Measurements from ENCODE around the gene WSCD2.

The WSCD2 gene

DNA sequence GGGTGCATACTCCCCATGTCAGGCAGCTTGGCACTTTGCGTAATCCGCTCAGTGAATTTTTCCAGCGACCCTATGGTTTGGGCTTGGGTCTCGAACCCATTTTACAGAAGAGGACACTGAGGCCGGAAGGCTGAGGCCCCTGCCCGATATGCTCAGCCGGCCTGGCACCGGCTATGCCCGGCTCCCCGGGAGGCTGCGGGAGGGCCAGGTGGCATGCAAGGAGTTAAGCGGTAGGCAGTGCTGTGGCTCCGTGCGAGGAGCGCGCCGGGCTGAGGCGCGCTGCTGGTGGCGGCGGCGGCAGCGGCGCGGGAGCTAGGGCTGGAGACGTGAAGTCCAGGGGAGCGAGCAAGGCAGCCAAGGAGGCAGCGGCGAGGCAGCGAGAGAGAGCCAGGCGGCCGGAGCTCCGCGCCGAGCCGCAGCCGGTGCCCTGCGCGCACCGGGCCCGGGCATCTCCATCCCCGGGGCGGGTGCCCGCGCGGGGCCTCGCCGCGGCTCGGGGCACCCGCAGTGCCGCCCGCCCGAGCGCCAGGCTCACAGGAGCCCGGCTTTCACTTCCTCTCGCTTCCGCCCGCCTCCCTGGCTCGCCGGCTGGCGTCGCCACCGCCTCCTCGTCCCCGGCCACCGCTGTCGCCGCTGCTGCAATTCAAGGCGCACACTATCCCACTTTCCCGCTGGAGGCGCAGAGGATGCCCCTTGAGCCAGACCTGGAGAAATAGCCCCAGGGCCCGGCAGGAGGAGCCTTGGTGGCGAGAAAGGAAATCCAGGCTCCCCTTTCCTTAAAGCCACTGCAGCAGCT, at the start of gene WSCD2:
TSS of gene WSCD2 (plus strand) at position 272 of the 796 bp plus-strand sequence. CDS start 66,545 bp downstream, outside the sequence.
- DNase-seq, result peak in 1 of 2 donors; percentile 8

DNA sequence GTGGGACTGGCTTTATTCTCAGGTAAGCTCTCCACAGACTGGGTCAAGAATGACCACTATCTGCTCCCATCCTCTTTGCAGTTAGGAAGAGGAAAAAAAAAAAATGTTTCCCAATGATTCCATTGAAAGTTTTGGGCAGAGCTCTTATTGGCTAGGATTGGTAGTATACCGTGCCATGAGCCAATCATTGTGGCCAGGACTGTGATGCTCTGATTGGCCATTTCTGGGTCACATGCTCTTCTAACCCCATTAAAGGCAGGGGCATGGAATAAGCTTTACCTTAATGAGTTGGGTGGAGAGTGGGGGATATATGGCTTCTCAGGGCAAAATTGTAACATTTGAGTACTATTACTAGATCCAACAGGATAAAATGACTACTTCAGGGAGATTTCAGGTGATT, 49.4 kb upstream of the WSCD2 start:
- DNase-seq, result no peak

DNA sequence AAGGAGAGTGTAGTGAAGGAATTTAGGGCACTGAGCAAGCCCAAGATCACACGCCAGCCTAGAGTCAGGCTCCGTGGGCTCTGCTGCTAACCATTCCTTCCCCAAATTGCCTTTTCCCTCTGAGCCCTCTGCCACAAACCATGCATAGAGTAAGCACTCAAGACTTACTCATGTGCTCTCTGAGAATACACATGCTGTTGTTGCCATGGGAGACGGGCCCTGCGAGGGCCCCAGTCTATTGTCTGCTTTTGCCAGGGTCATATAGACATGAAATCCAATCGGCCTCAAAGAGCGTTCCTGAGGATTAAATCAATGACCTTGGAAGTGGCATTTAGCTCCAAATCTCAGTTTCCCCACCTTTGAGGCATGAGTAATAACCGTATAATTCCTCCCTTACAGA, 48.7 kb upstream of the WSCD2 start:
- DNase-seq, result no peak

DNA sequence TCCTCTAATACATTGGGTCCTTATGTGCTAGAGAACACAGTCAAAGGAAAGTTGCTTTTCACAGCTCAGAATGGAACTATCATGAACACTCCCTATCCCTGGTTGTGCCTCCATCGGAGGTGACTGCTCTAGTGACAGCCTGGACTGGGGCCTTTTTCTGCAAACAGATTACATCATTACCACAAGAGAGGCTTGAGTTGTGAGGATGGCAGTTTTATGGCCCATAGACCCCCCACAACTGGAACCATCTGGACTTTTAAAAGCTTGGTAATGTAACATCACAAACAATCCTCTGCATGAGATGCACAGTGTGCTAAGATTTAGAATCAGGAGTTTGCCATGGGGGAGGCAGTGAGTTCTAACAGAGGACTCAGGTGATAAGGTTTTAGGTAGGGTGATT, 46.6 kb upstream of the WSCD2 start:
- no peak for DNase-seq

DNA sequence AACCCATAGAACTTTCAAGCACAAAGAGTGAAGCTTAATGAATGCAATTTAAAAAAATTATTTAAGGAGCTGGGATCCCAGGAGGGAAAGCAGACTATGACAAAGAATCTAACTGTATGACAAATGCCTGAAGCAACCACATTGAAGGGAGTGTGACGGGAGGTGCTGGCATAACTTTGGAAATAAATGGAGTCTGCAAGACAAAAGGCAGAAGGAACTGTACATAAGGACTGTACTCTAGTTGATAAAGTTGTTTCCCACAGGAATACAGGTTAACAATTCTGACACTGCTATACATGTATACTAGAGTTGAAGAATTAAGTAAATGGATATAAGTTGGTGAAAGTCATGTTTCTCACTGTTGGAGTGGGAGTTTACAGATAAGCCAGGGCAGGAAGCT, 41.2 kb upstream of the WSCD2 start:
- DNase-seq, result no peak

DNA sequence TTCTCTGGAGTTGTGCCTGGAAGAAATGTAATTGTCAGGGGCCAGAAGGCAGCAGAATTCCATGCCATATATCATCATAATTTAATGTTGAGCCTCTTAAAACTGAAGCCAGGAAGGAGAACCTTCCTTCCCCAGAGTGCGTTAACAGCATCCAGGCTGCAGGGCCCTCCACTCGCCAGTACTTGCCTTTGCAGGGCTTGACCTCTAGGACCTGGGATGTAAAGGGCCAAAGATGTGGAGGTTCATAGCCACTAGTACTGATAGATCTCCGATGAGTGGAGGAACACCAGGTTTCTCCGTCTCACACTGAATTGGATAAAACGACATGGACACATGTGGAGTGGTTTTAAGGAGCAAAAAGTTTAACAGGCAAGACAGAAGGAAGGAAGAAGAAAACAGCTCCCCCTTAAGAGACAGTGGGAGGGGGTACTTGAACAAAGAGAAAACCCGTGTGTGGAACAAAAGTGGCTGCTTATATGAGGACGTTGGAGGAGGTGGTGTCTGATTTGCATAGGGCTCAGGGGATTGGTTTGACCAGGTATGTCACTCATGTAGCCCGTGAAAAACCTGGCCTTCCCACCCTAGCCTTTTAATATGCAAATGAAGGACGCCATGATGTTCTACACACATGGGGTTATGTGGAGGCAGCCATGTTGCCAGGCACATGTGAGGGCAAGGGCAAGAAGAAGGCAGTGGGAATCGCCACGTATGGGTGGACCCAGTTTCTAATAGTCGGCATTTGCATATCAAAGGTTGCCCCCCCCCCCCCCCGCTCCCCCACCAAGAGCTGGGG, 38.8 kb upstream of the WSCD2 start:
- no peak for DNase-seq

DNA sequence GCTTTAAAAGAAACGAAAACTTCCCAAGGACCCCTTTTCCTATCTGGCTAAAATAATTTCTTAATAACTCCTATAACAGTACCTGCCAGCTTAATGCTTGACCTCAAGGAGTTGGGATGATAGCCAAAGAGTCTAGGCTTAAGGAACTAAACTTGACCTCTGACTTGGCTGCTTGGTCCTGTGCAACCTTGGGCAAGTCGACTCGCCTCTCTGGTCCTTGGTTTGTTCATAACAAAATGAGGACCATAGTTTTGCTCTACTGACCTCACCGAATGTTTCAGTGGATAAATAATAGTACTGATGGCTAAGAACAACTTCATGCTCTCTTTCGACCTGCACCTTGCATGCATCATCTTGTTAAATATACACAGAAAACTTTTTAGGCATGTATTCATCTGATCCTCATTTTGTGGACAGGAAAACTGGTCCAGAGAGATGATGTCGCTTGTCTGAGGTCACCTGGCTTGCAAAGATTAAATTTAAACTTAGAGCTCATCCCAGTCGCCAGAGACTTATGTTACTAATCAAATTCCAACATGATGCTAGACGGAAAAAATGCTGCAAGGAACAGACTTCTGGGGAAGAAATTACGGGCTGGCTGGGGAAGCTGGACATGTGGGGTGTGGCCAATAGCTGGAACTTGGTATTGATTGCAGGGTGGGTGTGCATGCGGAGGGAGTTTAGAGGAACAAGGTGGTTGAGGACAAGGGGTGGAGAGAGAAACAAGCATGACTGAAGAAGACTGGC, 38.0 kb upstream of the WSCD2 start:
- no peak for DNase-seq

DNA sequence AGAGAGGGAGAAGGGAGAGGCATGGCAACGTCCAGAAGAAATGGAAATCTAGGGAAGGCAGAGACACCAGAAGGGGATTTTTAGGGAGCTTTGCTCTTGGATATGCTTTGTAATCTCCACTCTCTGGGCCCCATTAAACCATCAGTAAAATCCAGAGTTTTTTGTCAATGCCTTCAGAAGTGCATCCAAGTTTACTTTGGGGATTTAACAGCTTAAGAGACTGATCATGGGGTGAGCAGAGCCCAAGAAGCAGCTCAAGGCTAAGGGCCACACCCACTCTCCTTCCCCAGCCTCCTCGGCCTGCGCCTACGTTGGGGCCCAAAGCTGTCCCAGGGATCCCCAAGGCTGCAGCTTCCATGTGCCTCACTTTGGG, 37.4 kb upstream of the WSCD2 start:
- DNase-seq, result no peak

DNA sequence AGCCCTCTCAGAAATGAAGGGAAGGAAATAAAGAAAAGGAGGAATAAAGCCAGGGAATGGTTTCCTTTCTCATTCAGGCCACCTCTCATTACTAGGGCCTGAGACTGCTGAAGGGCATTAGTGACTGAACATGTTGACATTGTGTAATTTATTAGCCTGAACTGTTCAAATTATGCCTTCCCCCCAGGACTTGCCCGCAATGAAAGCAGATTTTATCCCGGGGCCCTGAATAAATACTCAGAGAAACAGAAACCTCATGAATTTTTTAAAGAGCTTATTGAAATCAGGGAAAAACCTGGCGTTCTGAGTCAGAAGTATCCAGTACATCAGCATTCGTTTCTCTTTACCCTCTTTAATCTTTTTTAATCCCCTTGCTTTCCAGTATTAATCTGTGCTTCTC, 35.9 kb upstream of the WSCD2 start:
- no peak for DNase-seq

DNA sequence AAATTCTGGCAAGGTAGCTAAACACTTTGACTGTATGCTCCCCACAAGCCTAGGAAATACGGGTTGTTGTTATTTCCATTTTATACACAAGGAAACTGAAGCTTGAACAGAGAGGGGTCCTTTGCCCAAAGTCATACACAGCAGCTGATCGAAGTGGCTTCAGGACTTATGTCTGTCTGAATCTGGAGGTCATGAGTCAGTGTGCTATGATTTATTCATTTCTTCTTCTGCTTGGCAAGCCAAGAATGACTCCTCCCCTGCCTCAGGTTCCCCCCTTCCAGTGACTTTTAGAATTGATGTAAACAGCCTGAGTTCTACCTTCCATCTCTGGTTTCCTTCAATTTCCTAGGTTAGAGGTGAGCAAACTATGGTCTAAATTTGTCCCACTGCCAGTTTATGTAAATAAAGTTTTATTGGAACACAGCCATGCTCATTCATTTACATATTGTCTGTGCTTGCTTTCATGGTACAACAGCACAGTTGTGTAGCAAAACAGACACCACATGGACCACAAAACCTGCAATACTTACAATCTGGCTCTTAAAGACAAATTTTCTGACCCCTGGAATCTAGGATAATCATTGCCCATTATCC, 34.9 kb upstream of the WSCD2 start:
- DNase-seq, result no peak

DNA sequence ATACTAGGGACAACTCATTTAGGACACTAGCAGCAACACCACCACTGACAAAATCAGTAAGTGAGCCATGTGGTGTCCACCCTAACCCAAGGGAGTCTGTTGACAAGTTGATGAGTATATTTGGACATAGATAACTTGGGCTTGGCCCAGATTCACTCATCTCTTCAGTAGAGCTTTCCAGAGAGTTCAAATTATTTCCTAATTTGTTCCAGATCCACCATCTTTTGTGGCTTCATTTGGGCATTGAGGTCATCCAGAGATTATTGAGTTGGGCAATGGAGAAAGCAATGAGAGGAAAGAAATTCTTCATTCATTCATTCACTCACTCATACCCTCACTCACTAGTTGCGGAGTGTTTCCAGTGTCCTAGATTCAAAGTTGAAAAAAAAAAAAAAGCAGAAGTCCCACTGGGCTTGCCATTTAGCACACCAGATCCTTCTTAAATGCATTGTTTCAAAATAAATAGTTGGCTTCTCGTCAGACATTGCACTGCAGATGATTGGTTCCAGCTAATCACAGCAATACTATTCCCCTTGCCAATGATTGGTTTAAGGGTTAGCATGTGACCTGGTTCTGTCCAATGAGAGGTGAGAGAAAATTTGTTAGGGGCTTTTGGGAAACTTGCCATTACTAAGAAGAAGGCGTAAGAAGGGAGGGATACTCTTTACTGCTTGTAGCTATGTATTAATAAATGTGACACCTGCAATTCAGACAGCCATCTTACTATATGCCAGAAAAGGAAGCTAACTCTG, 31.8 kb upstream of the WSCD2 start:
- no peak for DNase-seq

DNA sequence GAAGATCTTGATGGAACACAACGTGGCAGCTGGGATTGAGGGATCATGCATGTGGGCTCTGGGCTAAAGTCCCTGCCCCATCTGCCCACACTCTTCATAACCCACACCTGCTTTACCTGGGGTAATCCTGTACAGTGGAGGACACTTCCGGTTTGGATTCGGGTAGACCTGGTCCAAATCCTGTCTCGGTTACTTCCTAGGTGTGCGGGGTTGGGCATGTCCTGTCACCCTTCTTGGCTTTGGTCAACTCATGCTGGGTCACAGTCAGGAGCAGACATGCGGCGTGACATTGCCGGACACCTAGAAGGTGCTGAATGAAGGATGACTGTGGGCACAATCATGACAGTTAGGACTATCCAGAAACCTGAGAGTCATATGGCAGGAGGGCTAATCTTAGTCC, 30.7 kb upstream of the WSCD2 start:
- DNase-seq, result no peak

DNA sequence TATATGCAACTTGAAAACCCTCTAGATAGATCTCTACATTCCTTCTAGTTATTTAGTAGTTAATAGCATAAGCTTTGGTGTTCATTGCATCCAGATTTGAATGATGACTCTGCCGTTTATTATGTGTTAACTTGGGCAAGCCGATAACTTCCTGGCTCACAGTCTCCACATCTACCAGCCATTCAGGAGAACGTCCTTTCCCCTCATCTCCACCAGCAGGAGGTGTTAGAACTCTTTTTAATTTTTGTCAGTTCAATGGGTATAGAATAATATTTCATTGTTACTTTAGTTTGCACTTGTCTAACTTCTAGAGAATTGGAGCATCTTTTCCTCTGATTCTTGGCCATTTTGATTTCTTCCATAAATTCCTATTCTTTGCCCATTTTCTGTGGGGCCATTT, 30.0 kb upstream of the WSCD2 start:
- DNase-seq, result peak in 1 of 2 donors; percentile 33

DNA sequence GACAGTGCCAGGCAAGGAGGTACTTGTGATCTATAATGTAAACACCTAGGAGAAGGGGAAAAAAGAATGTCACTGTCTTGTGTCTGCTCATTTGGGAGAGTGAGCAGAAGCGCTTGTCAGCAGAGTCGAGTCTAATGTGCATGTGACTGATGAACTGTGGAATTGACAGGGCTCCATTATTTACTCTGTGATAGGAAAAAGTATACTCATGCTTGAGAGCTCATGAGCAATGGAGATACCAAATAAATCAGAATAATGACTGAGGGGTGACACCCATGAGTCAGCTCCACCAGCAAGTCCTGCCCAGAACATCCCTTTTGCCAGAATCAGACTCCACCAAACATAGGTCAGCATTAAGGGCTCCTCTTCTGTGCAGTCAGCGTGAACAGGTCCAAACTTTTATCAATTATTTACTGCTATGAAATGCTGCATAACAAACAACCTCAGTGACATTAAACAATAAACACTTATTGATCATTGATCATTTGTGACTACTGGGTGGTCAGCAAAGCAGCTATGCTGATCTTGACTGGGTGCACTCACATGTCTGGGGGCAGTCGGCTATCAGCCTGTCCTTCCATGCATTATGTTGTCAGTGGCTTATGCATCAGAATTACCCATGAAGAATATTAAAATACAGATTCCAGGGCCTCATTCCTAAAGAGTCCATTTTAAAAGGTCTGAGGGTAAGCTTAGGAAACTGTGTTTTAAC, 29.2 kb upstream of the WSCD2 start:
- DNase-seq, result no peak

DNA sequence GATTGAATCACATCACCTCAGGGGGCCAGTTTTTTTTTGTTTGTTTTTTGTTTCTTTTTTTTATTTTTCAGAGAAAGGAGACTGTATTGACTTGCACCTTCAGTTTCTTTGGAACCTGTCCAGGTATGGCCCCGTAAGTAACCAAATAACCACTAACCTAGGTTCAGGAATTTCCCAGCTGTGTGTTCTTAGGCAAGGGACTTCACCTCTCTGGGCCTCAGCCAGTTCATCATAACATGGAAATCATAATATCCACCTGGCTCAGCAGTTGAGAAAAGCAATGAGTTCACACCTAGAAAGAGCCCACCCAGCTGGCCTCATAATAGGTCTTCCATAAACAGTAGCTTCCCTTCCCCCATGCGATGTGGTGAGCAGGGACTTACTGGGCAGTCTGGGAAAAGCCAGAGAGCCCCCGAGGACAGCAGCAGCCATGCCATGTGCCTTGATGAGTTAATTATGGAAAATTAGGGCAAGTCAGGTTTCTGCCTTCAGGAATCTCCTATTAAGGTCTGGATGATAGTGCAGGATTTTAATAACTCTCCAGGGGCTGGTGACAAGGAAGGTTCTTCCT, 27.4 kb upstream of the WSCD2 start:
- DNase-seq, result no peak

DNA sequence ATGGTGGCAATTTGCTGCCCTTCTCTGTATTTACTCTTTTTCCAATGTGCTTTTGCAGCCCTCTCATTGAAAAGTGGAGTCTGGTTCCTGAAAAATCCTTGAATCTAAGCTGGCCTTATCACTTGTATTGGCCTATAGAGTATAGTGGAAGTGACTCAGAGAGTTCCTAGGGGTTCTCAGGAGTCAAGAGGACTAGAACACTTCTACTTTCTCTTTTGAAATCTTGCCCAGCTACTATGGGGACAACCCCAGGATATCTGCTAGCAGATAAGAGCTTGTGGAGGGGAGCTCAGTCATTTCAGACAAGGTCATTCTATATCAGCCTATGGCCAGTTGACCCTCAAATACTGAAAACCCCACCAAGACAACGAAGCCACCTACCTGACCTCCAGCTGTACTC, 26.7 kb upstream of the WSCD2 start:
- DNase-seq, result no peak

DNA sequence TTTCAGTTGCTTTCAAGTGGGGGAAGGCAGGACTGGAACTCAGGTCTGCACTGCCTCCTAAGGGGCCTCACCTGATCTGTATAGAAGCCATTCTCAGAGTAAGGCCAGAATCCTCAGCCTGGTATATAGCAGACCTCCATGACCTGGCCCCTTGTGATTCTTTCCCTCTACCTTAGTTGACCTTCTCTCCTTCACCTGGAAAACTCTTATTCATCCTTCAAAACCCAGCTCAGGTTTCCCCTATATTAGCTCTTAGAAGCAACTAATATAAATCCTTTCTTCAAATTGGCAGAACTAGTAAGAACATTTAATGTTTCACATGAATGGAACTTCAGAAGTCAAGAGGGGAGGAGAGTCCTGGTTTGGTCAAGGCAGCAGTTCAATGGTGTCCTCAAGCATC, 26.0 kb upstream of the WSCD2 start:
- DNase-seq, result no peak

DNA sequence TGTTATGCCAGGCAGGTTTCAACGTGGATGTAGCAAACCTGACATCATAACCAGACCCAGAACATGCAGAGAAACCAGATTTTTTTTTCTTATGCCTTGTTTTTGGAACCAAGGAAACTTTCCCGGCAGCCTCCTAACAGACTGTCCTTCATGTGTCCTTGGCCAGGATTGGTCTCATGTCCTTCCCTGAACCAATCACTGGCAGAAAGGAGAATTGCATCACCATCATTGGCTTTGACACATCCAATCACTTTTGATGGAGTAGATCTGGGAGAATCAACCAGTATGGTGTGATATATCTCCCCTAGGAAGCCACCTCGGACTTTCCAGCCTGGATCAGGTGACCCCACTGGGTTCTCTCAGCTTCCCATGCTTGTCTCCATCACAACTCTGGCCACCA, 25.6 kb upstream of the WSCD2 start:
- no peak for DNase-seq

DNA sequence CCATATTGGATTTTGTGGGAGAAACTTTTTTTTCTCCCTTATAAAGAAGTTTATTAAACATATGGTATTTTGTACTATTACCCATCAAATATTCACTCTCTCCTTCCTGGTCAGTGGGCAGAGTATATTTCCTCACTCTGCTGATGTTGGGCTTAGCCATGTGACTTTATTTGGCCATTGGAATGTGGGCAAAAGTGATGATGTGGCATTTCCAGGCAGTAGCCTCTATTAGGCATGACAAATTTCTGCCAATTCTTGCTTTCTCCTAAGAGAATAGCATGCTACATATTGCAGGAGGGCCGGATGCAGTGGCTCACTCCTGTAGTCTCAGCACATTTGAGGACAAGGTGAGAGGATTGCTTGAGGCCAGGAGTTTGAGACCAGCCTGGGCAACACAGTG, 24.4 kb upstream of the WSCD2 start:
- DNase-seq, result no peak

DNA sequence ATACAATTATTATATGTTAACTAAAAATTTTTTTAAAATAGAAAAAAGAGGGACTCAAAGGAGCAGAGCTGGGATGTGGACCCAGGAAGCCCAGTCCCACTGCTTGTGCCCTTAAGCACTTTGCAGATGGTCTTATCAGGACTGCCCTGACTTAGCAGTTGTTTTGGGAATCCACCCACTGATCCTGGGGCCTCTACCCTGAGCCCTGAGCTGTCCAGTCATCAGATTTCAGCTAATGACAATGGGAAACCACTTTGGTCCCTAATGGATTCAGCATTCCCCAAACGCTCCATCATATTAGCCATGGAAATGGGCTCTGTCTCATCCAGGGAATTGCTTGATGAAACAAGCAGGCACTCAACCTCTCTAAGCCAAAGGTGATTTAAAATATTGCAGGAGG, 22.5 kb upstream of the WSCD2 start:
- no peak for DNase-seq

DNA sequence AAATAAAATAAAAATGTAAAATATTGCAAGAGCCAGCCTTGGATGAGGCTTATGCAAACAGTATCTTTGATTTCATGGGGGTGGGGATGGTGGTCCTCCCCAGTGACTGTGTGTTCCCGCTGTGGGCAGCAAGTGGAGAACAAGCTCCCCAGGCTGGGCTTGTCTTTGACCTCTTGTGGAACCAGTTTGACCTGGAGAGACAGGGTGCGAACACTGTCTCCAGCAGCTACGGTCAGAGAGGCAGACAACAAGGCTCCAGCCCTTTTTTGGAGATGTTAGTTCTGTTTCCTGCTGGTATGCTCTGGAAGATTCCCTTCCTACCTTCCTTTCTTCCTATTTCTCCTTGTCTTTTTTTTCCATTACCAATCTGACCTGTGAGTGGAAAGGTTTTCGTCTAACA, 21.8 kb upstream of the WSCD2 start:
- DNase-seq, result no peak

DNA sequence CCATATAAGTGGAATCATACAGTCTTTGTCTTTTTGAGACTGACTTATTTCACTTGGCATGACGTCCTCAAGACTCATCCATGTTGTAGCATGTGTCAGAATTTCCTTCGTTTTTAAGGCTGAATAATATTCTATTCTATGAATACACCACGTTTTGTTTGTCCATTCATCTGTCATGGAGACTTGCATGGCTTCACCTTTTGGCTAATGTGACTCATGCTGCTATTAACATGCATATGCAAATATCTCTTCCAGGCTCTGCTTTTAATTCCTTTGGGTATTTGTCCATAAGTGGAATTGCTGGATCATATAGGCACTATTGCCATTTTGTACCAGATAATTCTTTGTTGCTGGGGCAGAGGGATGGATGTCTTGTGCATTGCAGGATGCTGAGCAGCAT, 19.6 kb upstream of the WSCD2 start:
- no peak for DNase-seq

Data from CD4-positive, alpha-beta T cell treated with Interferon alpha-2 for 1 hour (primary cell).